Measurements from ENCODE around the gene LAMB1.
A peak's percentile ranks its signal among the peaks of the same experiment; 100 is the strongest.

LAMB1 gene

DNA sequence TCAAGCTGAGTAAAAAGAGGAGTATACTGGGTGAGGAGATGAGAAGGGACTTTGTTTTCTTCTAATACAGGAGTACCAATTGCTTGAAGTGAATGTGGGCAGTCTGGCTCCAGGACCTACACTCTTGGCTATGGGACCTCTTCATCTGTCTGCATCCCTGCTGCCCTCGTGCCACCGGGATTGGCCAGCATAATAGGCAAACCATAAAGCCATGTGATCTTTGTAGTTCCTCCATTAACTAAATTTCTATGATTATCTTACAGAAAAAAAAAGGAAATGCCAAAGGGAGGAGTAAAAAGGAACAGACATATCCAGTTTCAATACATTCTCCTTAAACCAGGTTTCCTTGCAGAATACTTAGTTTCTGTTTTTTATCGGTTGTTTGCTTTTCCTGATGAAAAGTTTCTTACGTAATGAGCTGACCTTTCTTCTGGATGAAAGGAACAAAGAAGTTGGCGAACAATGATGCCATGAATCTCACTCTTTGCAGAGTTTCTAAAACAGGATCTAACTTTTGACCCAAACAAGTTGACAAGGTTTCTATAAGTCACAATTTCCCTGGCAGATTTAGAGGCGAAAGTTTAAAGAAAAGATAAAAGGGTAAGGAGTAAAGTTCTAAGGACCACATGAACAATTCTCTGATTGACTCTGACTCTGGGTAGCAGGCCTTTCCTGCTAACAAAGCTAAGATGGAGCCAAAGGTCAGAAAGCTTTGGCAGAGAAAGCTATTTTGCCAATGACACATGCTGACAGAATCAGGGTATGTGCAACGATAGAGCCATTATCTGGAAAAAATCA, 54.1 kb downstream of the LAMB1 start:
- TF ChIP-seq, protein P1, sequence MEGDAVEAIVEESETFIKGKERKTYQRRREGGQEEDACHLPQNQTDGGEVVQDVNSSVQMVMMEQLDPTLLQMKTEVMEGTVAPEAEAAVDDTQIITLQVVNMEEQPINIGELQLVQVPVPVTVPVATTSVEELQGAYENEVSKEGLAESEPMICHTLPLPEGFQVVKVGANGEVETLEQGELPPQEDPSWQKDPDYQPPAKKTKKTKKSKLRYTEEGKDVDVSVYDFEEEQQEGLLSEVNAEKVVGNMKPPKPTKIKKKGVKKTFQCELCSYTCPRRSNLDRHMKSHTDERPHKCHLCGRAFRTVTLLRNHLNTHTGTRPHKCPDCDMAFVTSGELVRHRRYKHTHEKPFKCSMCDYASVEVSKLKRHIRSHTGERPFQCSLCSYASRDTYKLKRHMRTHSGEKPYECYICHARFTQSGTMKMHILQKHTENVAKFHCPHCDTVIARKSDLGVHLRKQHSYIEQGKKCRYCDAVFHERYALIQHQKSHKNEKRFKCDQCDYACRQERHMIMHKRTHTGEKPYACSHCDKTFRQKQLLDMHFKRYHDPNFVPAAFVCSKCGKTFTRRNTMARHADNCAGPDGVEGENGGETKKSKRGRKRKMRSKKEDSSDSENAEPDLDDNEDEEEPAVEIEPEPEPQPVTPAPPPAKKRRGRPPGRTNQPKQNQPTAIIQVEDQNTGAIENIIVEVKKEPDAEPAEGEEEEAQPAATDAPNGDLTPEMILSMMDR (IDR thresholded peaks at IDR 0.05), result no peak
- no peak overlapping the region for H3K4me3 ChIP-seq
- DNase-seq (ENCODE audit: low spot score), result no peak
- peak overlapping the region in 1 of 2 donors; percentile 59 for H3K27ac ChIP-seq

DNA sequence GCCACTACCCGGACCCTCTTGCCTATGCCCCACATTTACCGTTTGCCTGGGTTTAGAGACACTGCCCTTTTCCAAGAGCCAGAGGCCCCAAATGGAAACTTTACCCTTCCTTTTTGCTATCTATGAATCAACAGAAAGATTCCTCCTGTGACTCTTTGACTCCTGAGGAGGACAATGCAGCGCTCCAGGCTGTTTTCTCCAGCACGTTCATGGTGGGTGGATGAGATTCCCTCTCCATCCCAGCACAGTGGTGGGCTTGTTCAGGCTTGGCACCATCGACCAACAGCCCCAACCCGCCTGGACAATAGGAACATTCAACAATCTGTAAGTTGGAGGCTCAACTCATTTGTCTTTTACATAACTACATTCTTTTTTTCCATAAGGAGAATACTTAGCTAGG, 56.1 kb downstream of the LAMB1 start:
- Histone ChIP-seq H3K27ac (peak overlapping the region in 1 of 2 donors; percentile 7), H3K4me3 (no peak overlapping the region)
- TF ChIP-seq, protein P1 (IDR thresholded peaks at IDR 0.05), result no peak
- no peak for DNase-seq (ENCODE audit: low spot score)

DNA sequence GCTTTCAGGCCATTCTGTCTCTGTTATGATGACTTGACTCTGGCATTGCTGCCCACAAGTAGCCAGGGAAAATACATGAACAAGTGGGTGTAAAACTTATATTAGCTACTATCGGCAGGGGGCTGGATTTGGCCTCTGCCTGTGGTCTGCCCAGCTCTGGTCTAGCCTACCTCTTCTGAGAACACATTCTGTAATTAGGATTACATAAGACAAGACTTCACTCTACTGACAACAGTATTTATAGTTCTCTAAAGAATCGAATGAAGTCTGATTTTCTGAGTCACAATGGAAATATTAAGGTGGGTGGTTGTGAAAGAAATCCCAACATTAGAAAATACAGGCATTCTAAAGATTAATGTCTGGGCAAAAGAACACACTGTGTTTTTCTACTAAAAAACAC, 56.5 kb downstream of the LAMB1 start:
- DNase-seq (ENCODE audit: low spot score), result no peak
- Histone ChIP-seq H3K4me3 (no peak overlapping the region), H3K27ac (peak overlapping the region in 1 of 2 donors; percentile 47)
- TF ChIP-seq, protein P1 (IDR thresholded peaks at IDR 0.05), result no peak

DNA sequence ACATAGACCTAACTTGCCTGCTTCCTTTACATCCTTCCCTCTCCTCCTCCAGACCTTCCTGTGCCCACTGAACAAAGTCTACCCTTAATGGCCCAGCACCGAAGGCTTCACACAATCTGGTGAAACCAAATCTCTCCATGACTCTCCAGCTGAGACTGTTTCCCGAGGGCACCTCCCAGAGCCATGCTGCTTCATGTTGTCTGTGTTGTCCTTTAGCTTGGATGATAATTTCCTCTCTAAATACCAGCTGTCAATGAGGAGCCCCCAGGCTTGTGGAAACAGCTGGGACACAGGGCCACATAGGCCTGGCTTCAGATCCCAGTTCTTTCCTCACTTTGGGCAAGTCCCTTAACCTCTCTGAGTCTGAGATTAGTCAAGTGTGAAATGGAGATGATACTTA, 57.6 kb downstream of the LAMB1 start:
- no peak for DNase-seq (ENCODE audit: low spot score)
- Histone ChIP-seq H3K4me3 (no peak overlapping the region), H3K27ac (peak overlapping the region in 1 of 2 donors; percentile 1)
- TF ChIP-seq, protein P1 (IDR thresholded peaks at IDR 0.05), result no peak

DNA sequence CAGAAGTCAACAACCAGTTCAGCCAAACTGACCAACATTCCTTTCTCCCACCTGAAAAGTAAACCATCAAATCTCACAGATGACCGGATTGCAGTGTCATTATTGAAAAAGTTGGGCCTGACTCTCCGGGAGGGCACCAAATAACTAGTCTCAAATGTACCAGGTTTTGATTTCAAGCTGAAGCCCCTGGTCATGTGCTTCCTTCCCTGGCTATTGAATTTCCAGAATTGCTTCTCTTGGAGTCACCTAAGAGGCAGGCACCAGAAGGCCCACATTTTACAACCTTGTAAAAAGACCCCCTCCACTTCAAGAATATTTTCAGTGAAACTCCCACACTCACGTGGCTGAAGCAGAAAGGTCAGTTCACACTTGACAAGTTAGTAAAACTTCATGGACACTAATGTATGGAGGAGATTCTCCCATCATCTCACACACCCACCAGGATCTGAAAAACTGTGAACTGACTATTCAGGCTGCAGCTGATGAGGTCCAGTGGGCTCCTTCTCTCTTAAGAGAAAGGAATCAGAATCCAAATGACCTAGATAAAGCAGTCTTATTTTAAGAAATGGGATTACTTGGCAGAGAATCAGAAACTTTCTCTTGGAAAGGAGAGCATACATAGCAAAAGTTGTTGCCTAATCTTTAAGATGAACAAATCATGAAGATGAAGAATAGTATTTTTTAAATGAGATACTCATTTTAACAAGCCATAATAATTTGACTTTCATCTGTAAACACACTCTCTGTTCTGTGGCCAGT, 58.4 kb downstream of the LAMB1 start:
- H3K27ac ChIP-seq, result no peak overlapping the region
- TF ChIP-seq, protein P1 (IDR thresholded peaks at IDR 0.05), result no peak
- H3K4me3 ChIP-seq, result no peak overlapping the region
- DNase-seq (ENCODE audit: low spot score), result no peak

DNA sequence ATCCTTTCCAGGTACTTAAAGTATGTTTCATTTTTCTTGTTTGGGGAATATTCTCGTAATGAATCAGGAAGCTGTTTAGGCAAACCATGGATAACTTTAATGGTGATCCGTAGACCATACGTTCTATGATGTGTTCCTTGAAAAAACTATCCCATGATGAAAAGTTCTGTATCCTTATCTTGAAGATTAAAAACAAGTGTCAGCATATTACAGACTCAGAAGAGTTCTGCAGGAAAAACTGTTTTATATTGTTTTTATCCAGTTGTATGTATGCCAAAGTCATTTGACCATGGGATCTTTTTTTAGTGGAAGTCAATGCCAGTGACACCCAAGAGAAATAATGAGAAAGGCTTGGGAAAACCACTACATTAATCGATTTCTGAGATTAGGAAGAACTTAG, 59.9 kb downstream of the LAMB1 start:
- no peak overlapping the region for H3K27ac ChIP-seq
- DNase-seq (ENCODE audit: low spot score), result no peak
- no peak overlapping the region for H3K4me3 ChIP-seq
- TF ChIP-seq, protein P1 (IDR thresholded peaks at IDR 0.05), result no peak

All from coronary artery (tissue), 2 donors.